Prostate gland (tissue), 2 donors: ENCODE results near the gene CEP44. TPM values are rescaled to one million over a fixed set of nuclear protein-coding genes. Genes with fewer than 3 reads are reported as not detected.

Experiments
- DNase-seq: peaks from one replicate; pipeline ENCODE4 v3.0.0-alpha.2; 2019; ENCODE audit warnings: low spot score
- H3K27ac ChIP-seq, 2 donors: fragments of 200-600 bp; sonication (generic); 2 replicates each; pipeline ENCODE4 v1.5.1; 2017 to 2019
- H3K27me3 ChIP-seq: fragments of 200-600 bp; sonication (generic); replicated peaks from 2 replicates; pipeline ENCODE4 v1.5.1; 2019; ENCODE audit not compliant: insufficient read depth
- H3K36me3 ChIP-seq, 2 donors: fragments of 200-600 bp; sonication (generic); 1 replicate in 1 of 2; 2 replicates in 1 of 2; pipeline versions ENCODE4 v1.5.1 to v1.8.1; 2017 to 2019
- H3K4me1 ChIP-seq: fragments of 200-600 bp; sonication (generic); replicated peaks from 2 replicates; pipeline ENCODE4 v1.5.1; 2019
- H3K4me3 ChIP-seq, 2 donors: fragments of 200-600 bp; sonication (generic); 2 replicates each; pipeline ENCODE4 v1.5.1; 2017 to 2019
- H3K9me3 ChIP-seq: fragments of 200-600 bp; sonication (generic); 2 replicates; pipeline ENCODE4 v1.5.1; 2017
- POLR2A ChIP-seq: fragments of 450-650 bp; IDR thresholded peaks from one replicate; pipeline ENCODE4 v1.6.1; 2016; ENCODE audit warnings: antibody characterized with exemption, mild to moderate bottlenecking
- POLR2AphosphoS5 ChIP-seq: sonication (generic); formaldehyde crosslinking; IDR thresholded peaks from one replicate; pipeline ENCODE4 v1.6.1; 2017; ENCODE audit warnings: antibody characterized with exemption
- whole genome bisulfite sequencing: methylation state at CpG from one replicate; pipeline ENCODE4 v1.1.5; 2018; 5-methylcytosine and 5-hydroxymethylcytosine counted together
- intact Hi-C: fragments of 100-400 bp; cut with DNase I; formaldehyde crosslinking; loops from one replicate; pipeline ENCODE4 v1.14.2; 2022
- total RNA-seq, 2 donors: library from RNA; depleted of rRNA; stranded (reverse); fragments of >200 nt; gene quantifications; one replicate each; pipeline ENCODE4 v1.1.0, GENCODE V29; 2016
- TF ChIP-seq, protein P1 (sequence below), 4 experiments: fragments of 200-600 bp in 2 of 4; fragments of 450-650 bp in 2 of 4; sonication (generic) in 2 of 4; IDR thresholded peaks; 1 replicate in 3 of 4; 2 replicates in 1 of 4; pipeline ENCODE4 v1.5.1; 2016 to 2019; ENCODE audit warnings: antibody characterized with exemption in 4 of 4, mild to moderate bottlenecking in 2 of 4, moderate library complexity in 2 of 4

CEP44 gene
- total RNA-seq, 2 donors from 2014 or later = 13.7 to 14.3 TPM

DNA sequence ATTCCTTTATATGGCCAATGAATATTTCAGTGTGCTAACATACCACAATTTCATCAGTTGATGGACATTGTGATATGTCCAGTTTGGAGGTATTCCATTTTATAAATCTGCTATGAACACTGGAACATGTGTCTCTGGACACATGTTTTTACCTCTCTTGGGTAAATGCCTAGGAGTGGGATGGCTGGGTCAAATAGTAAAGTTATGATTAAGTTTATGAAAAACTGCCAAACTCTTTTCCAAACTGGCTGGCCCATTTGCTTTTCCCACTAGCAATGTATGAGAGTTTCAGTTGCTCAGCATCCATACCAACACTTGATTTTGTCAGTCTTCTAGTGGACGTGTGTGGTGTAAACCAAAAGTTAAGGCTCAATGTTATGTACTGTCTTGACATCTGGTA, 40.5 kb downstream of the CEP44 start:
- no peak for DNase-seq
- no peaks in the 10 kb centered on the region for H3K4me1 ChIP-seq
- WGBS = 87% methylated on average over 1 of the region's 1 CpG
- no peaks in the 10 kb centered on the region for H3K36me3 ChIP-seq
- no peaks in the 10 kb centered on the region for H3K27me3 ChIP-seq
- H3K4me3 ChIP-seq = no peak overlapping the region
- no peak overlapping the region for H3K27ac ChIP-seq
- H3K9me3 ChIP-seq = no peaks in the 10 kb centered on the region
- TF ChIP-seq, protein P1, sequence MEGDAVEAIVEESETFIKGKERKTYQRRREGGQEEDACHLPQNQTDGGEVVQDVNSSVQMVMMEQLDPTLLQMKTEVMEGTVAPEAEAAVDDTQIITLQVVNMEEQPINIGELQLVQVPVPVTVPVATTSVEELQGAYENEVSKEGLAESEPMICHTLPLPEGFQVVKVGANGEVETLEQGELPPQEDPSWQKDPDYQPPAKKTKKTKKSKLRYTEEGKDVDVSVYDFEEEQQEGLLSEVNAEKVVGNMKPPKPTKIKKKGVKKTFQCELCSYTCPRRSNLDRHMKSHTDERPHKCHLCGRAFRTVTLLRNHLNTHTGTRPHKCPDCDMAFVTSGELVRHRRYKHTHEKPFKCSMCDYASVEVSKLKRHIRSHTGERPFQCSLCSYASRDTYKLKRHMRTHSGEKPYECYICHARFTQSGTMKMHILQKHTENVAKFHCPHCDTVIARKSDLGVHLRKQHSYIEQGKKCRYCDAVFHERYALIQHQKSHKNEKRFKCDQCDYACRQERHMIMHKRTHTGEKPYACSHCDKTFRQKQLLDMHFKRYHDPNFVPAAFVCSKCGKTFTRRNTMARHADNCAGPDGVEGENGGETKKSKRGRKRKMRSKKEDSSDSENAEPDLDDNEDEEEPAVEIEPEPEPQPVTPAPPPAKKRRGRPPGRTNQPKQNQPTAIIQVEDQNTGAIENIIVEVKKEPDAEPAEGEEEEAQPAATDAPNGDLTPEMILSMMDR (IDR thresholded peaks at IDR 0.05) = no peak
- TF ChIP-seq POLR2A (no peak), POLR2AphosphoS5 (no peak)
- intact Hi-C loops = no loop called here

DNA sequence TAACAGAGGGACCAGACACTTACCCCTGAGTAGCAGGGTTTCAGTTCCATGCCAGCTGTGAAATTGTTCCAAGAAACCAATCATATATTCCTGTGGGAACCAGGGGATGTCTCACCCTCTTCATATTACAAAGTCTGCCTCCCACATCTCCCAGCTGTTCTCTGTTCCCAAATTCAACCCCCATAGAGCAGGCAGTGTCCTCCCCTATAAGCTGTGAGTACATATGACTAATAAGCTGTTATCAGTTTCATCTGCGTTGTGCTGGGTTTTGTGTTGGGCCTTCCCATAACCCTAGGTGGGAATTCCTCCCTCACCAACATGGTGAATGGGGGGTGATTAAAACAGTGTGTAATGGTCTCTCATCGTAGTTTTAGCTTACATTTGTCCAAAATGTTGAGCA, 41.0 kb downstream of the CEP44 start:
- intact Hi-C loops = no loop called here
- H3K4me3 ChIP-seq = no peak overlapping the region
- no peaks in the 10 kb centered on the region for H3K36me3 ChIP-seq
- 83% methylated on average over 2 of the region's 2 CpGs for WGBS
- TF ChIP-seq POLR2A (no peak), POLR2AphosphoS5 (no peak)
- TF ChIP-seq, protein P1 (IDR thresholded peaks at IDR 0.05) = no peak
- no peaks in the 10 kb centered on the region for H3K9me3 ChIP-seq
- H3K4me1 ChIP-seq = no peaks in the 10 kb centered on the region
- no peak for DNase-seq
- no peaks in the 10 kb centered on the region for H3K27me3 ChIP-seq
- no peak overlapping the region for H3K27ac ChIP-seq

DNA sequence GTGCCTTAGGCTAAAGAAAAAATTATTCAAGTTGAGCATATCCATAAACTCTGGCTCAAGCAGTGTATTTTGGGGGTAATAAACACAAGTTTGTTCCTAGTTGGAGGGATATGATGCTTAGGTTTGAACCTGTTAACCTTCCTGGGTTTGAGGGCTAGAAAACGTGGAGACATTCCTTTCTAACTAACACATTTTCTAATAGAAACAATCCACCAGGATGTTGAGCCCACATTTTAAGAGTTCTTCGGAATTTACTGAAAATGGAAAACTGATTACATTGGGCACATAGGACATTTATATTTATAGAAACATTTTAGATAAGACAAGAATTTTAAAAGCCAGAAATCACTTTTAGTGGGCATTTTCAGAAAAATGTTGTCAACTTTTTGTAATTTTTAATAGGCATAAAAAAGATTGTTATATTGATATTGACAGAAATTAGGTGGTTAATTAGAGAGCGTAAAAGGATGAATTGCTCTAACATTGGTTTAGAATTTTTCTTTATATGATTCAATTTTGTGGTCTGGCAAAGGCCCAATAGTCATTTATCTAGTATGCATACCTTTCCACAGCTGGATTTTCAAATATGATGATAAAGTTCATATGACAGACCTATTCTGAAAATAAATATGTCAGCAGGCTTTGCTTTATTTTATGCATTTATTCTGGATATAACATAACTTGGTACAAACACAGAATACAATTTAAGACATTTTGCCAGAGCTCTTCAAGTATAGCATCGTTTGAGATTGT, 49.2 kb downstream of the CEP44 start:
- Histone ChIP-seq H3K27ac (no peak overlapping the region), H3K4me1 (no peaks in the 10 kb centered on the region), H3K4me3 (no peak overlapping the region), H3K9me3 (no peaks in the 10 kb centered on the region), H3K27me3 (no peaks in the 10 kb centered on the region), H3K36me3 (no peaks in the 10 kb centered on the region)
- no peak for DNase-seq
- WGBS = 71% methylated on average over 4 of the region's 4 CpGs
- intact Hi-C loops = no loop called here
- TF ChIP-seq, protein P1 (IDR thresholded peaks at IDR 0.05) = no peak
- no peak for TF ChIP-seq POLR2A
- TF ChIP-seq POLR2AphosphoS5 = no peak

DNA sequence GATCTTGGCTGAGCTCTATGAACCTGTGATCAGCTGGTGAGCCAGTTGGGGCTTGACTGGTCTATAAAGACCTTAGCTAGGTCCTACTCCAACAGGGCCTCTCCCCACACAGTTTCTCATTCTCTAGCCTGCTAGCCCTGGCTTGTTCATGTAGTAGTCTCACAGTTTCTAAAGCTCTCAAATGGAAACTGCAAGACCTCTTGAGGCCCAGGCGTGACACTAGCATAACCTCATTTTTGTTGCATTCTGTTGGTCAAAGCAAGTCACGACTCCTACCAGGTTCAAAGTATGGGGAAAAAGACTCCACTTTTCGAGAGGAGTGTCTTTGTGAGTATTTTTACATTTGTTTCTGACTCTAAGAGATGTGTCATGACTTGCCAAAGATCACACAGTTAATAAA, 50.9 kb downstream of the CEP44 start:
- no peak for DNase-seq
- Histone ChIP-seq H3K27me3 (no peaks in the 10 kb centered on the region), H3K27ac (no peak overlapping the region), H3K4me1 (no peaks in the 10 kb centered on the region), H3K9me3 (no peaks in the 10 kb centered on the region), H3K4me3 (no peak overlapping the region), H3K36me3 (no peaks in the 10 kb centered on the region)
- TF ChIP-seq, protein P1 (IDR thresholded peaks at IDR 0.05) = no peak
- no peak for TF ChIP-seq POLR2AphosphoS5
- TF ChIP-seq POLR2A = no peak
- intact Hi-C loops = no loop called here
- WGBS = 79% methylated on average over 3 of the region's 3 CpGs

DNA sequence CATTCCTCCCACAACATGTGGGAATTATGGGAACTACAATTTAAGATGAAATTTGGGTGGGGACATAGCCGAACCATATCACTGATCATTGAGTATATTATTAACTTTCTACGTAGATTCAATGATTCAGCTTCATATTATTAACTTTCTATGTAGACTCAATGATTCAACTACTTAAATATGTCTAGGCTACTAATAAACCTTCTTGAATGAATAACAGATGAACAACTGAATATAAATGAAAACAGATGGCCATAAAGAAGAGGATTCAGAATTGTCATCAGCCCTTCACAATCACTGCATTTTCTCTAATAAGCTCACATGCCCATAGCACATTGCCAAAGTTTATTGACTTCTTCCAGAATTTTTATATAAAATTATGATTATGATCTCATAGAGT, 57.0 kb downstream of the CEP44 start:
- Histone ChIP-seq H3K36me3 (no peaks in the 10 kb centered on the region), H3K27me3 (no peaks in the 10 kb centered on the region), H3K27ac (no peak overlapping the region), H3K4me3 (no peak overlapping the region), H3K4me1 (no peaks in the 10 kb centered on the region), H3K9me3 (no peaks in the 10 kb centered on the region)
- no peak for DNase-seq
- intact Hi-C loops = no loop called here
- TF ChIP-seq, protein P1 (IDR thresholded peaks at IDR 0.05) = no peak
- TF ChIP-seq POLR2A (no peak), POLR2AphosphoS5 (no peak)
- WGBS = 90% methylated on average over 2 of the region's 2 CpGs
